HepG2 (cell line): ENCODE measurements around the gene NKRF. TPM values are rescaled to one million over a fixed set of nuclear protein-coding genes. Genes with fewer than 3 reads are reported as not detected.

Experiments used
- ATAC-seq: fragments of 200-7000 bp; cut with Tn5 transposase; 3 replicates; pipeline ENCODE4 v1.9.1; 2020; ENCODE audit warnings: mild to moderate bottlenecking, moderate library complexity
- BruUV-seq: library from RNA; stranded (reverse); fragments of 400-500 nt; replicated peaks from 2 replicates; lab custom pipeline; 2021; lab: Mats Ljungman, UMichigan
- CTCF ChIA-PET: fragments of 300-600 bp; formaldehyde crosslinking; extraction: SDS; loops from one replicate; lab custom pipeline; 2021; ENCODE audit warnings: low total read pairs, inconsistent platforms, low intra/inter-chr PET ratio; lab: Yijun Ruan, JAX
- POLR2A ChIA-PET: fragments of 350-600 bp; sonication (Branson Sonifier 250); formaldehyde crosslinking; loops from one replicate; lab custom pipeline; 2020; ENCODE audit warnings: antibody characterized with exemption, inconsistent platforms; lab: Yijun Ruan, JAX
- DNase-seq: peaks from one replicate; pipeline ENCODE4 v3.0.0-alpha.2; 2015; ENCODE audit warnings: low spot score
- FAIRE-seq: peaks from 3 replicates; lab custom pipeline; 2011; peaks lifted over from hg19 to GRCh38; lab: Jason Lieb, UNC
- H2AFZ ChIP-seq: one replicate; pipeline ENCODE4 v1.6.1; 2011; ENCODE audit warnings: low read length, inconsistent platforms
- H3K27ac ChIP-seq: fragments of 300-600 bp; 3 replicates; pipeline ENCODE4 v1.8.0; 2011; ENCODE audit warnings: mixed run types, mild to moderate bottlenecking, mixed read lengths, low read length, inconsistent platforms; ENCODE audit not compliant: insufficient read depth; ENCODE audit errors: extremely low read length
- H3K27me3 ChIP-seq, 2 experiments: fragments of 200-600 bp in 1 of 2; 2 replicates in 1 of 2; 3 replicates in 1 of 2; pipeline versions ENCODE4 v1.6.0 to v1.8.0; 2011; ENCODE audit warnings: low read length in 2 of 2, mild to moderate bottlenecking in 2 of 2, moderate library complexity in 2 of 2, inconsistent platforms in 1 of 2; ENCODE audit not compliant: insufficient read depth in 2 of 2, control insufficient read depth in 1 of 2
- H3K36me3 ChIP-seq, 2 experiments: fragments of 200-600 bp in 1 of 2; replicated peaks in 1 of 2; 2 replicates in 1 of 2; 3 replicates in 1 of 2; pipeline versions ENCODE4 v1.5.1 to v1.8.0; 2011; ENCODE audit warnings: low read length in 2 of 2, inconsistent platforms in 1 of 2; ENCODE audit not compliant: insufficient read depth in 2 of 2, control insufficient read depth in 1 of 2
- H3K4me1 ChIP-seq: 2 replicates; pipeline ENCODE4 v1.5.1; 2012; ENCODE audit warnings: low read length, inconsistent platforms; ENCODE audit not compliant: insufficient read depth
- H3K4me2 ChIP-seq: 2 replicates; pipeline ENCODE4 v1.6.0; 2011; ENCODE audit warnings: low read depth, low read length, inconsistent platforms
- H3K4me3 ChIP-seq, 3 experiments: fragments of 200-600 bp in 1 of 3; sonication (generic), shearing (Covaris generic) in 1 of 3; replicated peaks in 1 of 3; 2 replicates each; pipeline ENCODE4 v1.5.1; 2011 to 2016; ENCODE audit warnings: low read length in 3 of 3, inconsistent platforms in 2 of 3, low read depth in 2 of 3, mild to moderate bottlenecking in 2 of 3, control low read depth in 1 of 3, mixed read lengths in 1 of 3; ENCODE audit not compliant: insufficient read depth in 1 of 3
- H3K79me2 ChIP-seq: one replicate; pipeline ENCODE4 v1.6.1; 2011; ENCODE audit warnings: low read length, inconsistent platforms; ENCODE audit not compliant: insufficient read depth
- H3K9ac ChIP-seq: 2 replicates; pipeline ENCODE4 v1.6.0; 2011; ENCODE audit warnings: mild to moderate bottlenecking, low read depth, low read length, inconsistent platforms; ENCODE audit not compliant: insufficient read depth
- H3K9me3 ChIP-seq: 2 replicates; pipeline ENCODE4 v1.5.1; 2012; ENCODE audit warnings: mild to moderate bottlenecking, low read length
- H4K20me1 ChIP-seq: 2 replicates; pipeline ENCODE4 v1.6.0; 2011; ENCODE audit warnings: inconsistent platforms, mild to moderate bottlenecking, low read length, moderate library complexity; ENCODE audit not compliant: insufficient read depth
- ATF1 ChIP-seq: IDR thresholded peaks from 2 replicates; pipeline ENCODE4 v1.6.1; 2016; ENCODE audit warnings: mild to moderate bottlenecking, control low read depth
- BORCS8-MEF2B ChIP-seq: sonication (generic); formaldehyde crosslinking; IDR thresholded peaks from 2 replicates; pipeline ENCODE4 v1.8.0; 2022; ENCODE audit warnings: mild to moderate bottlenecking, missing genetic modification reagents
- FIP1L1 ChIP-seq: fragments of 200-400 bp; formaldehyde crosslinking; IDR thresholded peaks from 2 replicates; pipeline ENCODE4 v1.6.1; 2018; ENCODE audit warnings: low read depth, mild to moderate bottlenecking, low read length, moderate library complexity, borderline replicate concordance; ENCODE audit not compliant: insufficient read depth
- HNRNPUL1 ChIP-seq: fragments of 200-400 bp; formaldehyde crosslinking; IDR thresholded peaks from 2 replicates; pipeline ENCODE4 v1.6.1; 2017; ENCODE audit warnings: low read depth, mild to moderate bottlenecking, low read length, moderate library complexity
- KDM1A ChIP-seq: IDR thresholded peaks from 2 replicates; pipeline ENCODE4 v1.6.1; 2016; ENCODE audit warnings: missing compliant biosample characterization
- KLF9 ChIP-seq: IDR thresholded peaks from 2 replicates; pipeline ENCODE4 v1.6.1; 2016; ENCODE audit warnings: low read depth
- NAIF1 ChIP-seq: sonication (generic); formaldehyde crosslinking; IDR thresholded peaks from 2 replicates; pipeline ENCODE4 v1.5.0; 2020; ENCODE audit warnings: mild to moderate bottlenecking, missing genetic modification reagents, borderline replicate concordance
- POLR2A ChIP-seq, 2 experiments: IDR thresholded peaks; 2 replicates each; pipeline ENCODE4 v1.6.1; 2011; ENCODE audit warnings: low read depth in 2 of 2, low read length in 2 of 2, mild to moderate bottlenecking in 1 of 2, moderate library complexity in 1 of 2; ENCODE audit not compliant: insufficient read depth in 1 of 2
- POLR2AphosphoS5 ChIP-seq: IDR thresholded peaks from 2 replicates; pipeline ENCODE4 v1.6.1; 2012; ENCODE audit warnings: low read depth, low read length
- ZBTB7B ChIP-seq: sonication (generic); formaldehyde crosslinking; IDR thresholded peaks from 2 replicates; pipeline ENCODE4 v1.4.0; 2020; ENCODE audit warnings: missing genetic modification reagents
- ZMYM3 ChIP-seq: sonication (generic); formaldehyde crosslinking; IDR thresholded peaks from 2 replicates; pipeline ENCODE4 v1.5.1; 2020; ENCODE audit warnings: mild to moderate bottlenecking, missing genetic modification reagents
- ZNF567 ChIP-seq: sonication (generic); formaldehyde crosslinking; IDR thresholded peaks from 2 replicates; pipeline ENCODE4 v1.8.1; 2023; ENCODE audit warnings: mild to moderate bottlenecking, missing genetic modification reagents, borderline replicate concordance
- ZNF7 ChIP-seq: IDR thresholded peaks from 2 replicates; pipeline ENCODE4 v1.6.1; 2016; ENCODE audit warnings: missing biosample characterization, missing genetic modification reagents
- ZNF776 ChIP-seq: sonication (generic); formaldehyde crosslinking; IDR thresholded peaks from 2 replicates; pipeline ENCODE4 v1.4.0; 2020; ENCODE audit warnings: mild to moderate bottlenecking, missing genetic modification reagents
- ZSCAN9 ChIP-seq: IDR thresholded peaks from 2 replicates; pipeline ENCODE4 v1.6.1; 2016; ENCODE audit warnings: borderline replicate concordance
- WGBS: methylation state at CpG from one replicate; pipeline ENCODE4 v1.1.6; 2017; ENCODE audit warnings: low lambda C conversion rate; 5-methylcytosine and 5-hydroxymethylcytosine counted together
- in situ Hi-C: cut with HindIII; loops from 2 replicates; pipeline ENCODE4 v1.10.0; 2017; ENCODE audit warnings: low pct_unique_long_range_greater_than_20kb; ENCODE audit not compliant: extremely low pct_ligation_motif_present
- intact Hi-C: fragments of 100-400 bp; cut with micrococcal nuclease; formaldehyde crosslinking; loops from one replicate; pipeline ENCODE4 v1.10.0; 2022; ENCODE audit not compliant: unreplicated experiment
- polyA plus RNA-seq, 8 experiments: library from polyadenylated mRNA; depleted of rRNA in 3 of 8; stranded (reverse) in 7 of 8; unstranded in 1 of 8; fragments of >200 nt; fragmentation: Illumina TruSeq in 4 of 8; extraction: Trizol in 4 of 8; gene quantifications; 2 replicates each; pipeline versions ENCODE4 v1.2.1 to v1.2.3, GENCODE V29; 2011 to 2016; ENCODE audit warnings: low read depth in 4 of 8, missing spikeins in 1 of 8, mixed read lengths in 1 of 8; ENCODE audit not compliant: insufficient read depth in 1 of 8
- total RNA-seq, 5 experiments: library from RNA; depleted of rRNA; stranded (reverse); fragments of >200 nt; fragmentation: Illumina TruSeq; extraction: Trizol; gene quantifications; 2 replicates each; pipeline ENCODE4 v1.2.3, GENCODE V29; 2016; ENCODE audit warnings: low read depth in 1 of 5
- TF ChIP-seq, protein P1 (sequence below): sonication (generic); formaldehyde crosslinking; IDR thresholded peaks from 2 replicates; pipeline ENCODE4 v1.9.0; 2021; ENCODE audit warnings: mild to moderate bottlenecking, missing genetic modification reagents
- TF ChIP-seq, protein P2 (sequence below): sonication (generic); formaldehyde crosslinking; IDR thresholded peaks from 2 replicates; pipeline ENCODE4 v1.8.0; 2022; ENCODE audit warnings: mild to moderate bottlenecking, missing genetic modification reagents, moderate library complexity

Gene NKRF
- total and polyA plus RNA-seq, 2 of the 13 experiments (the other 11 are each of a cell fraction or from before 2014, with no cell fraction given): 3.3 to 6.0 TPM

DNA sequence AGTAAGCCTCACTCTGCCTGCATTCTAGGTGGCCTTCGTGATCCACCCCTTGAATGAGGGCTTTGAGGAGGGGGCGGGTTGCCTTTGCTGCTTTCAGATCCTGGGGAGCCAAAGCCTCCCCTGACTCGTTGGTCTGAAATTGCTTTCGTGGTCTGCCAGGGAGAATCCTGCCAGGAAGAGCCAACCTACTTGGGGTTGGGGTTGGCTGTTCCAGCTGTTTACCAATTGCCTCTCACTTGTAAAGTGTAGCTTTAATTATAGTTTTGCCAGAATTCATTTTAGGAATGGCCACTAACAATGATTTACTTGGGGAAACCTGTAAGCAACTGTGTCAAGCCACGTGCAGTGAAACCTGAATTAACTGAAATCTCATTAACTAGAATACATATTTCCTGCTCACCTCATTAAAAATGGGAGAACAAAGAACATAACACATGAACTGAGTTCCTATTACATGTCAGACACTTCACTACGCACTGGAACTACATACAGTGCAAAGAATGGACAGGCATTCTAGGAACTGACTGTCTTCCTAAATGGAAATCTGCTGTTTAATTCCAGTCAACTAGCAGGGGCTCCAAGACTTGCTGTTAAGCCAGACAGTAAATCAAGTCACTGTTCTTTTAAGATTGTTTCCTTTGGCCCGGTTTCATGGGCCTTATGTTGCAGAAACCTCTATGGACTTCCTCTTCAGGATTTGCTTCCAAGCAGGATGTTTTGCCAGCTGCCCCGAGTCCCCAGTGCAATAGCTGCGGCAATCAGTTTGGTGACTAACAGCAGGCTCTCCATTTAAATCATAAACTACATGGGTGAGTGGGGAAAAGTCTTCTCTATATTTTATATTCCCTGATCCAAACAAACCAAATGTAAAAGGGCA is 16.4 kb upstream of the NKRF start (continued):
- TF ChIP-seq, protein P1, sequence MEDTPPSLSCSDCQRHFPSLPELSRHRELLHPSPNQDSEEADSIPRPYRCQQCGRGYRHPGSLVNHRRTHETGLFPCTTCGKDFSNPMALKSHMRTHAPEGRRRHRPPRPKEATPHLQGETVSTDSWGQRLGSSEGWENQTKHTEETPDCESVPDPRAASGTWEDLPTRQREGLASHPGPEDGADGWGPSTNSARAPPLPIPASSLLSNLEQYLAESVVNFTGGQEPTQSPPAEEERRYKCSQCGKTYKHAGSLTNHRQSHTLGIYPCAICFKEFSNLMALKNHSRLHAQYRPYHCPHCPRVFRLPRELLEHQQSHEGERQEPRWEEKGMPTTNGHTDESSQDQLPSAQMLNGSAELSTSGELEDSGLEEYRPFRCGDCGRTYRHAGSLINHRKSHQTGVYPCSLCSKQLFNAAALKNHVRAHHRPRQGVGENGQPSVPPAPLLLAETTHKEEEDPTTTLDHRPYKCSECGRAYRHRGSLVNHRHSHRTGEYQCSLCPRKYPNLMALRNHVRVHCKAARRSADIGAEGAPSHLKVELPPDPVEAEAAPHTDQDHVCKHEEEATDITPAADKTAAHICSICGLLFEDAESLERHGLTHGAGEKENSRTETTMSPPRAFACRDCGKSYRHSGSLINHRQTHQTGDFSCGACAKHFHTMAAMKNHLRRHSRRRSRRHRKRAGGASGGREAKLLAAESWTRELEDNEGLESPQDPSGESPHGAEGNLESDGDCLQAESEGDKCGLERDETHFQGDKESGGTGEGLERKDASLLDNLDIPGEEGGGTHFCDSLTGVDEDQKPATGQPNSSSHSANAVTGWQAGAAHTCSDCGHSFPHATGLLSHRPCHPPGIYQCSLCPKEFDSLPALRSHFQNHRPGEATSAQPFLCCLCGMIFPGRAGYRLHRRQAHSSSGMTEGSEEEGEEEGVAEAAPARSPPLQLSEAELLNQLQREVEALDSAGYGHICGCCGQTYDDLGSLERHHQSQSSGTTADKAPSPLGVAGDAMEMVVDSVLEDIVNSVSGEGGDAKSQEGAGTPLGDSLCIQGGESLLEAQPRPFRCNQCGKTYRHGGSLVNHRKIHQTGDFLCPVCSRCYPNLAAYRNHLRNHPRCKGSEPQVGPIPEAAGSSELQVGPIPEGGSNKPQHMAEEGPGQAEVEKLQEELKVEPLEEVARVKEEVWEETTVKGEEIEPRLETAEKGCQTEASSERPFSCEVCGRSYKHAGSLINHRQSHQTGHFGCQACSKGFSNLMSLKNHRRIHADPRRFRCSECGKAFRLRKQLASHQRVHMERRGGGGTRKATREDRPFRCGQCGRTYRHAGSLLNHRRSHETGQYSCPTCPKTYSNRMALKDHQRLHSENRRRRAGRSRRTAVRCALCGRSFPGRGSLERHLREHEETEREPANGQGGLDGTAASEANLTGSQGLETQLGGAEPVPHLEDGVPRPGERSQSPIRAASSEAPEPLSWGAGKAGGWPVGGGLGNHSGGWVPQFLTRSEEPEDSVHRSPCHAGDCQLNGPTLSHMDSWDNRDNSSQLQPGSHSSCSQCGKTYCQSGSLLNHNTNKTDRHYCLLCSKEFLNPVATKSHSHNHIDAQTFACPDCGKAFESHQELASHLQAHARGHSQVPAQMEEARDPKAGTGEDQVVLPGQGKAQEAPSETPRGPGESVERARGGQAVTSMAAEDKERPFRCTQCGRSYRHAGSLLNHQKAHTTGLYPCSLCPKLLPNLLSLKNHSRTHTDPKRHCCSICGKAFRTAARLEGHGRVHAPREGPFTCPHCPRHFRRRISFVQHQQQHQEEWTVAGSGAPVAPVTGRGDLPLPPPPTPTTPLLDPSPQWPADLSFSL: no peak

DNA sequence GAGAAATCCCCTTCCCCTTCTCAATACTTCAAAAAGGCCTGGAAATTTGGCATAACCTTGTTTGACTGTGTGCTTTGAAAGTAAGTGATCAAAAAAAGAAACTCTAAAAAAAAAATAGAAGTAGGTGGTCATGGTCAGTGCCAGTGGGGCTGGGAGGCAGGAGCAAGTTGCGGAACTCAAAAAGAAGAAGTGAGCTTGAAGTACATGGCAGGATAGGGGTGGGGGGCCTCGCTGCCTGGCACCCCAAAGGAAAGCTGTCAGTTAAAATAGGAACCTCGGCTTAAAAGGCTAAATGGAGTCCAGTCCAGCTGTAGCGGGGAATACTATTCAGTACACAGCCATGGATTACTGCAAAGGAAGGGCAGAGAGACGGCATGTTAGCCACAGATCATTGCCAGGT is 12.2 kb upstream of the NKRF start:
- Histone ChIP-seq H3K79me2 (no peaks in the 10 kb centered on the region), H3K9ac (no peak overlapping the region), H3K36me3 (no peaks in the 10 kb centered on the region), H3K27me3 (no peaks in the 10 kb centered on the region), H4K20me1 (no peaks in the 10 kb centered on the region), H3K4me3 (no peak overlapping the region), H2AFZ (no peak overlapping the region), H3K4me1 (no peaks in the 10 kb centered on the region), H3K4me2 (no peak overlapping the region), H3K9me3 (no peaks in the 10 kb centered on the region), H3K27ac (no peak overlapping the region)
- POLR2A ChIA-PET: no interaction called here
- BruUV-seq: no TSS peak
- FAIRE-seq: no peak
- in situ Hi-C loops: no loop called here
- WGBS: 95% methylated on average over 3 of the region's 5 CpGs
- intact Hi-C loops: no loop called here
- CTCF ChIA-PET: no interaction called here
- DNase-seq: no peak
- no peak for ATAC-seq
- TF ChIP-seq NAIF1 (CRISPR knock-in tag) (no peak), BORCS8-MEF2B (CRISPR knock-in tag) (no peak), ZSCAN9 (CRISPR knock-in tag) (no peak), ZBTB7B (no peak), POLR2A (IDR thresholded peaks at IDR 0.05; ENCODE audit: insufficient read depth in 1 of 2, low read depth in 2 of 2, low read length in 2 of 2) (no peak), ATF1 (no peak), KDM1A (CRISPR knock-in tag) (no peak), KLF9 (CRISPR knock-in tag) (no peak), ZNF567 (CRISPR knock-in tag) (no peak), FIP1L1 (no peak), ZMYM3 (no peak), ZNF7 (CRISPR knock-in tag) (no peak), POLR2AphosphoS5 (no peak), HNRNPUL1 (no peak), ZNF776 (CRISPR knock-in tag) (no peak)
- TF ChIP-seq, protein P2, sequence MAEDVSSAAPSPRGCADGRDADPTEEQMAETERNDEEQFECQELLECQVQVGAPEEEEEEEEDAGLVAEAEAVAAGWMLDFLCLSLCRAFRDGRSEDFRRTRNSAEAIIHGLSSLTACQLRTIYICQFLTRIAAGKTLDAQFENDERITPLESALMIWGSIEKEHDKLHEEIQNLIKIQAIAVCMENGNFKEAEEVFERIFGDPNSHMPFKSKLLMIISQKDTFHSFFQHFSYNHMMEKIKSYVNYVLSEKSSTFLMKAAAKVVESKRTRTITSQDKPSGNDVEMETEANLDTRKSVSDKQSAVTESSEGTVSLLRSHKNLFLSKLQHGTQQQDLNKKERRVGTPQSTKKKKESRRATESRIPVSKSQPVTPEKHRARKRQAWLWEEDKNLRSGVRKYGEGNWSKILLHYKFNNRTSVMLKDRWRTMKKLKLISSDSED: no peak
